ENCODE measurements around the gene DENND2C. TPM values are rescaled to one million over a fixed set of nuclear protein-coding genes. Genes with fewer than 3 reads are reported as not detected.

Gene DENND2C
- total and polyA plus RNA-seq, 2 of the 13 experiments (the other 11 are each of a cell fraction or from before 2014, with no cell fraction given) = 0.08 to 0.33 TPM

GRCh38 chr1:114670083-114671010 is 498 bp upstream of the DENND2C start (continued):
- no peak for TF ChIP-seq SOX6 (IDR thresholded peaks at IDR 0.05)
- TF ChIP-seq SOX6 (CRISPR knock-in tag; IDR thresholded peaks at IDR 0.05) = 0 out of 2 replicates have a peak, but pooled peaks have one; percentile 27
- 0 out of 2 replicates have a peak, but pooled peaks have one; percentile 17 for TF ChIP-seq POGZ (CRISPR knock-in tag; IDR thresholded peaks at IDR 0.05)
- no peak for TF ChIP-seq SMAD9 (CRISPR knock-in tag; IDR thresholded peaks at IDR 0.05)
- TF ChIP-seq ZNF878 (CRISPR knock-in tag; IDR thresholded peaks at IDR 0.05) = no peak
- TF ChIP-seq ZNF570 (CRISPR knock-in tag; IDR thresholded peaks at IDR 0.05; ENCODE audit: borderline replicate concordance) = no peak
- TF ChIP-seq, protein P1, sequence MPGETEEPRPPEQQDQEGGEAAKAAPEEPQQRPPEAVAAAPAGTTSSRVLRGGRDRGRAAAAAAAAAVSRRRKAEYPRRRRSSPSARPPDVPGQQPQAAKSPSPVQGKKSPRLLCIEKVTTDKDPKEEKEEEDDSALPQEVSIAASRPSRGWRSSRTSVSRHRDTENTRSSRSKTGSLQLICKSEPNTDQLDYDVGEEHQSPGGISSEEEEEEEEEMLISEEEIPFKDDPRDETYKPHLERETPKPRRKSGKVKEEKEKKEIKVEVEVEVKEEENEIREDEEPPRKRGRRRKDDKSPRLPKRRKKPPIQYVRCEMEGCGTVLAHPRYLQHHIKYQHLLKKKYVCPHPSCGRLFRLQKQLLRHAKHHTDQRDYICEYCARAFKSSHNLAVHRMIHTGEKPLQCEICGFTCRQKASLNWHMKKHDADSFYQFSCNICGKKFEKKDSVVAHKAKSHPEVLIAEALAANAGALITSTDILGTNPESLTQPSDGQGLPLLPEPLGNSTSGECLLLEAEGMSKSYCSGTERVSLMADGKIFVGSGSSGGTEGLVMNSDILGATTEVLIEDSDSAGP (CRISPR knock-in tag; IDR thresholded peaks at IDR 0.05; ENCODE audit: borderline replicate concordance) = 0 out of 2 replicates have a peak, but pooled peaks have one; percentile 22
- TF ChIP-seq ZNF510 (CRISPR knock-in tag; IDR thresholded peaks at IDR 0.05; ENCODE audit: low read depth) = no peak
- TF ChIP-seq SAP130 (CRISPR knock-in tag; IDR thresholded peaks at IDR 0.05; ENCODE audit: low read depth) = peak; percentile 52; the same call in 1 of the 2 replicates
- TF ChIP-seq, protein P2, sequence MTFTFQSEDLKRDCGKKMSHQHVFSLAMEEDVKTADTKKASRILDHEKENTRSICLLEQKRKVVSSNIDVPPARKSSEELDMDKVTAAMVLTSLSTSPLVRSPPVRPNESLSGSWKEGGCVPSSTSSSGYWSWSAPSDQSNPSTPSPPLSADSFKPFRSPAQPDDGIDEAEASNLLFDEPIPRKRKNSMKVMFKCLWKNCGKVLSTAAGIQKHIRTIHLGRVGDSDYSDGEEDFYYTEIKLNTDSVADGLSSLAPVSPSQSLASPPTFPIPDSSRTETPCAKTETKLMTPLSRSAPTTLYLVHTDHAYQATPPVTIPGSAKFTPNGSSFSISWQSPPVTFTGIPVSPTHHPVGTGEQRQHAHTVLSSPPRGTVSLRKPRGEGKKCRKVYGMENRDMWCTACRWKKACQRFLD (CRISPR knock-in tag; IDR thresholded peaks at IDR 0.05; ENCODE audit: borderline replicate concordance) = no peak
- TF ChIP-seq ZSCAN21 (CRISPR knock-in tag; IDR thresholded peaks at IDR 0.05; ENCODE audit: borderline replicate concordance) = 0 out of 2 replicates have a peak, but pooled peaks have one; percentile 25
- peak; percentile 33; the same call in 1 of the 2 replicates for TF ChIP-seq PATZ1 (CRISPR knock-in tag; IDR thresholded peaks at IDR 0.05)
- no peak for TF ChIP-seq ZNF569 (CRISPR knock-in tag; IDR thresholded peaks at IDR 0.05; ENCODE audit: borderline replicate concordance)
- TF ChIP-seq, protein P3, sequence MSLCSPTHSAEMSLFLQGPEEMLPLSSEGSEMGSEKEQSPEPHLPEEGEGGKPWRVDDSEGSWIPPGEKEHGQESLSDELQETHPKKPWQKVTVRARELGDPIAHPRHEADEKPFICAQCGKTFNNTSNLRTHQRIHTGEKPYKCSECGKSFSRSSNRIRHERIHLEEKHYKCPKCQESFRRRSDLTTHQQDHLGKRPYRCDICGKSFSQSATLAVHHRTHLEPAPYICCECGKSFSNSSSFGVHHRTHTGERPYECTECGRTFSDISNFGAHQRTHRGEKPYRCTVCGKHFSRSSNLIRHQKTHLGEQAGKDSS (CRISPR knock-in tag; IDR thresholded peaks at IDR 0.05; ENCODE audit: borderline replicate concordance, low read depth) = no peak
- 0 out of 4 replicates have a peak, but pooled peaks of 1 of the 2 experiments have one; percentile 25 for TF ChIP-seq HMGXB4 (CRISPR knock-in tag; IDR thresholded peaks at IDR 0.05; ENCODE audit: borderline replicate concordance in 1 of 2, low read depth in 1 of 2)
- no peak for TF ChIP-seq ZNF382 (CRISPR knock-in tag; IDR thresholded peaks at IDR 0.05; ENCODE audit: borderline replicate concordance)
- TF ChIP-seq GMEB2 (CRISPR knock-in tag; IDR thresholded peaks at IDR 0.05; ENCODE audit: low read depth) = no peak
